K562 (cell line): ENCODE results near the gene DENND1A. TPM values are rescaled to one million over a fixed set of nuclear protein-coding genes. Genes with fewer than 3 reads are reported as not detected.

Source experiments
- ASH1L ChIP-seq: fragments of 450-650 bp; IDR thresholded peaks from 2 replicates; pipeline ENCODE4 v1.6.1; 2018; ENCODE audit warnings: borderline replicate concordance, mild to moderate bottlenecking, low read depth; ENCODE audit not compliant: partially characterized antibody
- ETV6 ChIP-seq, 3 experiments: fragments of 150-350 bp in 1 of 3; sonication (generic) in 1 of 3; formaldehyde crosslinking in 1 of 3; IDR thresholded peaks; 2 replicates each; pipeline versions ENCODE4 v1.6.1 to v1.8.0; 2014 to 2022; ENCODE audit warnings: borderline replicate concordance in 2 of 3, low read depth in 2 of 3, antibody characterized with exemption in 1 of 3, low read length in 1 of 3, mild to moderate bottlenecking in 1 of 3, missing genetic modification reagents in 1 of 3
- KHSRP ChIP-seq: fragments of 450-650 bp; IDR thresholded peaks from 2 replicates; pipeline ENCODE4 v1.6.1; 2017
- MIER1 ChIP-seq: fragments of 450-650 bp; IDR thresholded peaks from 2 replicates; pipeline ENCODE4 v1.6.1; 2016; ENCODE audit warnings: antibody characterized with exemption, mild to moderate bottlenecking, low read depth
- ZNF583 ChIP-seq: fragments of 250-450 bp; sonication (Bioruptor Pico); IDR thresholded peaks from 2 replicates; pipeline ENCODE4 v1.4.0; 2020
- polyA plus RNA-seq, 8 experiments: library from polyadenylated mRNA; depleted of rRNA in 4 of 8; stranded (reverse) in 5 of 8; unstranded in 3 of 8; fragments of >200 nt; fragmentation: Nextera tagmentation in 2 of 8; fragmentation: Illumina TruSeq in 1 of 8; extraction: Ambion mirVana in 2 of 8; extraction: Trizol in 1 of 8; gene quantifications; 2 replicates each; pipeline versions ENCODE4 v1.2.1 to v1.2.3, GENCODE V29; 2011 to 2014; ENCODE audit warnings: inconsistent platforms in 1 of 8, missing spikeins in 1 of 8
- total RNA-seq, 7 experiments: library from RNA; depleted of rRNA in 6 of 7; stranded (reverse); fragments of >200 nt in 6 of 7; fragmentation: Illumina TruSeq in 2 of 7; extraction: Trizol in 2 of 7; gene quantifications; 2 replicates each; pipeline versions ENCODE4 v1.2.1 to v1.2.3, GENCODE V29; 2011 to 2021; ENCODE audit warnings: low replicate concordance in 1 of 7
- TF ChIP-seq, protein P1 (sequence below), 2 experiments: fragments of 200-800 bp in 1 of 2; sonication (Bioruptor generic) in 1 of 2; sonication (generic) in 1 of 2; formaldehyde crosslinking in 1 of 2; IDR thresholded peaks in 1 of 2; conservative IDR thresholded peaks in 1 of 2; 2 replicates each; pipeline versions ENCODE4 v1.5.0 to v1.6.1; 2016 to 2020; ENCODE audit warnings: missing compliant biosample characterization in 1 of 2, missing genetic modification characterization in 1 of 2, missing genetic modification reagents in 1 of 2

The DENND1A gene
- total and polyA plus RNA-seq, 9 of the 15 experiments (the other 6 are each of a cell fraction or from before 2014, with no cell fraction given): 7.6 to 29.5 (median 15.7) TPM

DNA sequence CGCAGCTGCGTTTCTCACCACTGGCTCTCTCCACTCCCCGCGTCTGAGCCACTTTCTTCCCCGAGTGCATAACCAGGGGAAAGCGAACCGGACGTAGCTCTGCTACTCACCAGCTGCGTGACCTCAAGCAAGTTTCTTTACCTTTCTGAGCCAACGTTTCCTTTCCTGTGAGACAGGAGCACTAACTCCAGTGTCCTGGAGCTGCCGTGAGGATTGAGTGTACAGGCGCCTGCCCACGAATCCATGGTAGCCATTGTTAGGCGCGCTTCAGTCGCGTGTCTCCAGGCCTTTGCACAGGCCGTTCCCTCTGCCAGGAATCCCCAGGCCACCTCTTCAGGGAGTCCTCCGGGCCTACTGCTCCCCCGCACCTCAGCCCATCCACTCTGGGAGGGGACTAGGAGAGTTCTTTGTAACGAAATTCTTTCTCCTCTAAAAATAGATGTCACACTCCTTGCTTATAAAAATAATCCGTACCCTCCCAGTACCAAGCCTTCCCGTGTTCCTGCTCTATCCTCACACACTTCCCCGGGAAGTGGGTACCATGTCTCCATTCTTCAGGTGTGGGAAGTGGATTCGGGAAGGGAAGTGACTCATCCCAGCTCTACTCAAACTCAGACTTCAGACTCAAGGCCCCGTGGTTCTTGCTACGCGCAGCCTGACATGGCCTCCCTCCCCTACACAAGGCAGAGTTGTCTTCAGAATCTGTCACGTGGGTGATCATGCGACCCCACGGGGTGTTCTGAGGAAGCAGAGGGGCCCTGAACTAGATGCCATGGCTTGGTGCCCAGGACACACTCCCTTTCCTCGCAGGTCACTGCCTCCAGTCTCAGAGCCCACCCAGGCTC, 590.0 kb downstream of the DENND1A start (continued):
- peak in 1 of 2 experiments; percentile 71; a peak in 2 of 4 replicates for TF ChIP-seq ETV6 (IDR thresholded peaks at IDR 0.05; ENCODE audit: borderline replicate concordance in 1 of 2, low read depth in 2 of 2, low read length in 1 of 2)
- no peak for TF ChIP-seq ETV6 (CRISPR knock-in tag; IDR thresholded peaks at IDR 0.05; ENCODE audit: borderline replicate concordance)
- TF ChIP-seq, protein P1, sequence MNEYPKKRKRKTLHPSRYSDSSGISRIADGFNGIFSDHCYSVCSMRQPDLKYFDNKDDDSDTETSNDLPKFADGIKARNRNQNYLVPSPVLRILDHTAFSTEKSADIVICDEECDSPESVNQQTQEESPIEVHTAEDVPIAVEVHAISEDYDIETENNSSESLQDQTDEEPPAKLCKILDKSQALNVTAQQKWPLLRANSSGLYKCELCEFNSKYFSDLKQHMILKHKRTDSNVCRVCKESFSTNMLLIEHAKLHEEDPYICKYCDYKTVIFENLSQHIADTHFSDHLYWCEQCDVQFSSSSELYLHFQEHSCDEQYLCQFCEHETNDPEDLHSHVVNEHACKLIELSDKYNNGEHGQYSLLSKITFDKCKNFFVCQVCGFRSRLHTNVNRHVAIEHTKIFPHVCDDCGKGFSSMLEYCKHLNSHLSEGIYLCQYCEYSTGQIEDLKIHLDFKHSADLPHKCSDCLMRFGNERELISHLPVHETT (CRISPR knock-in tag; conservative IDR thresholded peaks at IDR 0.05 in 1 of 2, IDR thresholded peaks at IDR 0.05 in 1 of 2): no peak
- TF ChIP-seq ASH1L: no peak
- TF ChIP-seq MIER1: no peak
- TF ChIP-seq ZNF583: 0 out of 2 replicates have a peak, but pooled peaks have one; percentile 43
- no peak for TF ChIP-seq KHSRP
